ENCODE data around the gene MAPK13. TPM values are rescaled to one million over a fixed set of nuclear protein-coding genes. Genes with fewer than 3 reads are reported as not detected.
"Not testable (repeated sequence)": the region's sequence is repeated elsewhere in the genome, so short reads cannot be mapped to it uniquely, and the experiment has no call there.

The MAPK13 gene
- polyA plus RNA-seq, 1 donor: 6.8 TPM

GRCh38 chr6:36127462-36128016 is 2.8 kb upstream of the MAPK13 start:
- DNase-seq (ENCODE audit: low read depth): no peak

- DNase-seq (ENCODE audit: low read depth): no peak
Measured at GRCh38 chr6:36128073-36128472, 2.2 kb upstream of the MAPK13 start.

GRCh38 chr6:36128793-36129192 is 1.5 kb upstream of the MAPK13 start:
- no peak for DNase-seq (ENCODE audit: low read depth)

- not testable (repeated sequence) for DNase-seq (ENCODE audit: low read depth)
Measured at GRCh38 chr6:36129334-36129733, 979 bp upstream of the MAPK13 start.

DNA sequence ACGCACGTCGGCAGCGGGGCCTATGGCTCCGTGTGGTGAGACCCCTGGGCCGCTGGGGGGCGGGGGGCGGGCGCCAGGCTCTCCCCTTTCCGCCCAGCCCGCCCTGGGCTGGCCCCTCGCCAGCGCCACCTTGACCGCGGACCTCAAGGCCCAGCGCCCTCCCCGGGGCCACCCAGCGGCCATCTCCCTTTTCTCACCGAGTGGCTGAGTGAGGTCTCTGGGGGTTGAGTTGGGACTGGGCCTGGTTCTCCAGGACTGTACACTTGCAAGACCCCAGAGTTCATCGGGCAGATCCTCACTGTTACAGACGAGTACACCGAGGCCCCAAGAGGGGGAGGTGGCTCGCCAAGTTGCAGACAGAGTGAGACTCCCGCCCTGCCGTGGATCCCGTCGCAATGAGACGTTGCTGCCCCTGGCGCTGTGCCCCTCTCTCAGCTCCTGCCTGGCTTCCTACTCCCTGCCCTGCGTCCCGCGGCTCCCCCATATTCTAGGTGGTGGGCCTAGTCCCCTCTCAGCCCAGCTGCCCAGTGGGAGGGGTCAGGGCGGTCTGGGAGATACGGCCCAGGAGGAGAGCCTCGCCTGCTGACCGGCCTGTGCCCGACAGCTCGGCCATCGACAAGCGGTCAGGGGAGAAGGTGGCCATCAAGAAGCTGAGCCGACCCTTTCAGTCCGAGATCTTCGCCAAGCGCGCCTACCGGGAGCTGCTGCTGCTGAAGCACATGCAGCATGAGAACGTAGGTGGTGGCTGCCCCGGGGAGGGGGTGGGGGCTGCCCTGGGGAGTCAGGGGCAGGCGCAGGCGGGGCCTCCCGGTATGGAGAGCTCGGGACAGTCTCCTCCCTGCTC is 576 bp downstream of the MAPK13 start:
- DNase-seq (ENCODE audit: low read depth): no peak

GRCh38 chr6:36131511-36132245 is 1.4 kb downstream of the MAPK13 start:
- DNase-seq (ENCODE audit: low read depth): no peak

- no peak for DNase-seq (ENCODE audit: low read depth)
Measured at GRCh38 chr6:36132246-36132895, 2.1 kb downstream of the MAPK13 start.

DNA sequence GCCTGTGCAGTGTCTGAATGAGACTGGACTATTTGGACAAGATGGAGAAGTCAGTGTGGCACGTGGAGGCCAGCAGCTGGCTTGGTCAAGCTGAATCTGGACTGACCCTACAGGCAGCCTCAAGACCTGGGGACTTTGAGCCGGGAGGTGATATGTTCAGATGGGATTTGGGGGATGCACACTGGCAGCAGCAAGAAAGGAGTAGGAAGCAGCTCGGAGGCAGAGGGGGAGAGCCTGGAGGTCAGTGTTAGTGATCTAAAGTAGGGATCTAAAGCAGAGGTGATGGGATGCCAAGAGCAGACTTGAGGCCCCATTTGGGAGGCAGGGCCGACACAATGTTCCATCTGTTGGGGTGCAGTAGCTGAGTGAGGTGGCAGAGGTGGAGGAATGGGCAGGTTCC is 2.8 kb downstream of the MAPK13 start:
- no peak for DNase-seq (ENCODE audit: low read depth)

DNA sequence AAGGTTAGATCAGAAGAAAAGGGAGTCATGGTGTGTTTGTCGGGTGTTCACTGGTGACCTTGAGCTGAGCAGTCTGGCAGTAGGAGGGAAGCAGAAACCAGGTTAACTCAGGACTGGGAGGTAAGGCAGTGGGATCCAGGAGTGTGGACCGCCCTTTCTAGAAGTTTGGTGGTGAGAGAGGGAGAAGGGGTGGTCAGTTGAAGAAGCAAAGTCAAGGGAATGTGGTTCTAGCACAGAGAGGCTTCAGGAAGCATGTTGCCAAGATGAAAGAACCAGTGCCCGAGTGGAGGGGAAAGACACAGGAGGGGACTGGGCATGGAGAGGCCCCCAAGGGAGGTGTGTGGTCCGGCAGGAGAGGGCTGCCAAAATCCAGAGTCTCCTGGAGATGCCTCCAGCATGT is 3.6 kb downstream of the MAPK13 start:
- no peak for DNase-seq (ENCODE audit: low read depth)

DNA sequence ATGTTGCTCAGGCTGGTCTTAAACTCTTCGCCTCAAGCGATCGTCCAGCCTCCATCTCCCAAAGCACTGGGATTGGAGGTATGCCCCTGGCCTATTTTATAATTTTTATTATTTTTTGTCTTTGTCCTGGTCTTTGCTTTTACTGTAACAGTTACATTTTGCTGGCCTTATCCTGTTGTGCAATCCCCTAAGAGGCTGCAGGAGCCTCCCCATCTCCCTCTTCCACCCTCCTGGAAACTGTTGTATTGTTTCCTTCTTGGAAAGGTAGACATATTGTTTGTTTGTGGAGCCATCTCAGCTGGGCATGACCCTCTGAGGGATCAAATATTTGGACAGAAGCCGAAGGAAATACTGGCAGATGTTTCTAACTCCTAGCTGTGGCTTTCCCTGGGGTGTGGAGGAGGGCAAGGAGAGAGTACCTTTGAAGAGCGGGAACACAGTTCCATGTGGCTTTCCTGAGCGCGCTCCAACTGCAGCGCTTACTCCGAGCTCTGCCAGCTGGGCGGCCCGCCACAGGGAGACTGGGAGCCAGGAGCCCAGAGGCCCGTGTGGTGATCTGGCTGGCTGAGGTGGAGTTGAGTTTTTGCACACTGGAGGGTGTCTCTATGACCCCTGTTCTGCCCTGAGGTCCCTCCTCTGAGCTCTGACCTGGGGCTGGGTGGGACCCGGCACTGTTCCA is 4.9 kb downstream of the MAPK13 start:
- no peak for DNase-seq (ENCODE audit: low read depth)

DNA sequence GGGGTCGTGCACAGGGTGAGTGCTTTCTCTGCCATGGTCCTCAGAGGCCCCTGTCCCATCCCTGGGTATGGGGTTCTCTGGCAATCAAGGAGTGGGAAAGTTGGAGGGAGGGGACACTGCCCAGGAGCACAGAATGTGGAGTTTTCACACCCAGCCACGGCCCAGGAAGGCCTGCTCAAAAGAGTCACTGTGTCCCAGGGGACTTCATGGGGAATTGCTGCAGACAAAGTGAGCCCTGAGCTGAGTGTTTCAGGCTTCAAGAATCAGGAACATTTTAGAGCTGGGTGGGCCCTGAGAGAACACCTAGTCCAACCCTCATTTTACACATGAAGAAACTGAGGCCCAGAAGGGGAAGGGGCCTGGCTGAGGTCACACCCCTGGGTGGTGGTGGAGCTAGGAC is 5.7 kb downstream of the MAPK13 start:
- no peak for DNase-seq (ENCODE audit: low read depth)

DNA sequence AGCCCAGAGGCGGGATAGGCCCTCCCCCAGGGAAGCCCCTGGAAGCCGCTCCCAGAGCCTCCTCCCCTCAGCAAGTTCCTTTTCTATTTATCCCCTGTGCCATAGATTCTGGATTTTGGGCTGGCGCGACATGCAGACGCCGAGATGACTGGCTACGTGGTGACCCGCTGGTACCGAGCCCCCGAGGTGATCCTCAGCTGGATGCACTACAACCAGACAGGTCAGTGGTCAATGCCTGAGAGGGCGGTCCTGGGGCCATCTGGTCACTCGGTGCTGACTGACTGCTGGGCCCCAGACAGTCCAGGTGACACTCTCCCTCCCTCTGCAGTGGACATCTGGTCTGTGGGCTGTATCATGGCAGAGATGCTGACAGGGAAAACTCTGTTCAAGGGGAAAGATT is 6.2 kb downstream of the MAPK13 start:
- no peak for DNase-seq (ENCODE audit: low read depth)

- DNase-seq (ENCODE audit: low read depth): no peak
Measured at GRCh38 chr6:36138667-36139066, 8.4 kb downstream of the MAPK13 start.

DNA sequence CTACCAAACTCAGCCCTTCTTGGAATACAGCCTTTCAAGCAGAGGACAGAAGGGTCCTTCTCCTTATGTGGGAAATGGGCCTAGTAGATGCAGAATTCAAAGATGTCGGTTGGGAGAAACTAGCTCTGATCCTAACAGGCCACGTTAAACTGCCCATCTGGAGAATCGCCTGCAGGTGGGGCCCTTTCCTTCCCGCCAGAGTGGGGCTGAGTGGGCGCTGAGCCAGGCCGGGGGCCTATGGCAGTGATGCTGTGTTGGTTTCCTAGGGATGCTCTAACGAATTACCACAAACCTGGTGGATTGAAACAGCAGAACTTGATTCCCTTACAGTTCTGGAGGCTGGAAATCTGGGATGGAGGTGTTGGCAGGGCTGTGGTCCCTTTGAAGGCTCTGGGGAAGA is 9.1 kb downstream of the MAPK13 start:
- no peak for DNase-seq (ENCODE audit: low read depth)

GRCh38 chr6:36139991-36140710 is 9.8 kb downstream of the MAPK13 start:
- no peak for DNase-seq (ENCODE audit: low read depth)

- DNase-seq (ENCODE audit: low read depth): no peak
Measured at GRCh38 chr6:36141091-36141490, 10.8 kb downstream of the MAPK13 start.

DNA sequence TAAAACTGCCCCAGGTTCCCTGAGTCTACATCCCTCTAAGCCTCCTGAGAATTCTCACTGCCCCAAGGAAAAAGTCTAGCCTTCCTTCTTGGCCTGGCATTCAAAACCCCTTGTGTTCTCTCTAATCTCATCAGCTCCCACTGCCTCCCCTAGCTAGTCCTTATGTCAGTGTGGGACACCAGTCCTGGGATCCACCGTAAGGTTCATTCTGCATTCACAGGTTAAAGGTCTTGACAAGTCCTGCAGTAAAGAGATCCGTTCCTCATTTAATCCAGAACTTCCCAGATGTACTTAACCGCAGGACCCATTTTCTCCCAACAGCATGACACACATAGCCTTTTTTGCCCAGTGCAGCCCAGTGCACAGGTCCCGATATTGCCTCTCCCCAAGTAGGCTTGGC is 11.6 kb downstream of the MAPK13 start:
- no peak for DNase-seq (ENCODE audit: low read depth)

- no peak for DNase-seq (ENCODE audit: low read depth)
Measured at GRCh38 chr6:36142971-36143838, 12.9 kb downstream of the MAPK13 start.

DNA sequence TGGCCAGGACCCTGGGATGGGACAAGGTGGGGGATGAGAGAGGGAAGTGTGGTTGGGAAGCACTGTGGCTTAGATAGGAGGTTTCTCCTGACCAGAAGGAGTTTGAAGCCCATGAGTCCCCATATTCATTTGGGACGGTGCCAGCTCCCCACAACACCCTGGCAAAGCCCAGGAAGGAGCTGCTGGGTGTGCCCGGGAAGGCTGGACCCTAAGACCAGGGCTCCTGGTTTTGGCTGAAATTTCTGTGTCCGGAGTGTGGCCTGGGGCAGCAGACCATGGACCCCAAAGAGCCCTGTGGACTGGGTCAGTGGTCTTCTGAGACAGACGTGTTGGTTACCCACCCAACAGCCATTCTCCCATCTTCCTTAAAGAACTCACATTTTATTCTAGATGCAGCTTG is 15.2 kb downstream of the MAPK13 start:
- no peak for DNase-seq (ENCODE audit: low read depth)

GRCh38 chr6:36147294-36147693 is 17.0 kb downstream of the MAPK13 start:
- DNase-seq (ENCODE audit: low read depth): no peak
